NOMO-1 (cell line): ENCODE data around the gene SLC24A4.

Experiments used
- DNase-seq, 2 experiments: peaks; one replicate each; lab custom pipeline; 2025; ENCODE audit not compliant: unreplicated experiment in 2 of 2; lab: John Stamatoyannopoulos, UW

The SLC24A4 gene

GRCh38 chr14:92323011-92323915 lies at the start of gene SLC24A4:
TSS of gene SLC24A4 (plus strand) at chr14:92323165. CDS start at chr14:92323831, 666 bp downstream.
- DNase-seq: no peak

- DNase-seq: peak in 1 of 2 experiments; percentile 75
These were observed 49.8 kb upstream of the SLC24A4 start for GRCh38 chr14:92273166-92273565.

GRCh38 chr14:92274055-92274454 lies 48.9 kb upstream of the SLC24A4 start:
- no peak for DNase-seq

GRCh38 chr14:92276074-92276473 lies 46.9 kb upstream of the SLC24A4 start:
- no peak for DNase-seq

- DNase-seq: no peak
These were observed 45.9 kb upstream of the SLC24A4 start for GRCh38 chr14:92277031-92277430.

- no peak for DNase-seq
These were observed 42.3 kb upstream of the SLC24A4 start for GRCh38 chr14:92280554-92281262.

- no peak for DNase-seq
These were observed 40.3 kb upstream of the SLC24A4 start for GRCh38 chr14:92282669-92283068.

GRCh38 chr14:92285311-92285710 lies 37.7 kb upstream of the SLC24A4 start:
- no peak for DNase-seq

- no peak for DNase-seq
These were observed 35.0 kb upstream of the SLC24A4 start for GRCh38 chr14:92287987-92288386.

GRCh38 chr14:92288994-92289660 lies 33.8 kb upstream of the SLC24A4 start:
- no peak for DNase-seq

GRCh38 chr14:92292673-92293072 lies 30.3 kb upstream of the SLC24A4 start:
- DNase-seq: no peak

- DNase-seq: no peak
These were observed 28.5 kb upstream of the SLC24A4 start for GRCh38 chr14:92294506-92294905.

GRCh38 chr14:92297818-92298595 lies 25.0 kb upstream of the SLC24A4 start:
- DNase-seq: no peak

- DNase-seq: no peak
These were observed 20.5 kb upstream of the SLC24A4 start for GRCh38 chr14:92302481-92302880.

GRCh38 chr14:92308716-92309115 lies 14.2 kb upstream of the SLC24A4 start:
- no peak for DNase-seq

GRCh38 chr14:92309968-92310530 lies 12.9 kb upstream of the SLC24A4 start:
- DNase-seq: no peak

GRCh38 chr14:92310776-92311375 lies 12.1 kb upstream of the SLC24A4 start:
- no peak for DNase-seq

GRCh38 chr14:92314182-92314581 lies 8.8 kb upstream of the SLC24A4 start:
- DNase-seq: peak in 1 of 2 experiments; percentile 25

- DNase-seq: no peak
These were observed 7.7 kb upstream of the SLC24A4 start for GRCh38 chr14:92315050-92315805.
